ENCODE data around the gene SH2D3C.

- TF ChIP-seq CTCF (conservative IDR thresholded peaks at IDR 0.05) (no peak), EZH2 (IDR thresholded peaks at IDR 0.05; ENCODE audit: low read depth) (no peak)
Measured at GRCh38 chr9:127802576-127803443, 24.3 kb upstream of the SH2D3C start, which contains the start of gene FPGS.
